ENCODE results near the gene OR5H2. TPM values are rescaled to one million over a fixed set of nuclear protein-coding genes. Genes with fewer than 3 reads are reported as not detected.

OR5H2 gene
- total RNA-seq, 2 donors from 2014 or later = not detected

GRCh38 chr3:98323425-98323824, 41.1 kb downstream of the OR5H2 start:
- no peak overlapping the region for H3K4me3 ChIP-seq
- no peak overlapping the region for H3K27ac ChIP-seq
- H3K27me3 ChIP-seq = no peaks in the 10 kb centered on the region
- no peak for DNase-seq
- H3K9ac ChIP-seq (ENCODE audit: low read depth in 2 of 2, low read length in 2 of 2) = no peak overlapping the region
- no peaks in the 10 kb centered on the region for H3K36me3 ChIP-seq
- no peaks in the 10 kb centered on the region for H3K9me3 ChIP-seq
- H3K4me1 ChIP-seq = no peaks in the 10 kb centered on the region
- intact Hi-C loops (cut with DNase I) = loop anchor here (10.0 kb wide), 1 partner anchor 529 kb away; no protein-coding TSS in a partner anchor
- TF ChIP-seq CTCF (IDR thresholded peaks at IDR 0.05) = no peak

DNA sequence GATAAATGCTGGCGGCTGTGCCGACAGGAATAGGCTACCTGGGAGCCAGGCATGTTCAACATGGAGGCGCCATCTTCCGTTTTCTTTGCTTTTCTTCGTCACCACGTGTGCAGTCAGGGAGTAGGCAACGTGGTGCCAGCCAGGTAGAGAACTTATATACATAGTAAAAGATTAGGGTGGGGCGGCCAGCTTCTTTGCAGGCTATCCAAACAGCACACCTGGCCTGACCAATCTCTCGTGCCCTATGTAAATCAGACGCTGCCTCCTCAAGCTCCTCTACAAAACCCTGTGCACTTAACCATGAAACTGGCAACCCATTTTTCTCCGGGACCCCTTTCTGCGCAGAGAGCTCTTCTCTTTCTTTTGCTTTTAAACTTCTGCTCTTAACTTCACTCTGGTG, 42.8 kb downstream of the OR5H2 start:
- H3K36me3 ChIP-seq = no peaks in the 10 kb centered on the region
- no peak overlapping the region for H3K4me3 ChIP-seq
- DNase-seq = peak; percentile 16
- no peaks in the 10 kb centered on the region for H3K9me3 ChIP-seq
- H3K9ac ChIP-seq (ENCODE audit: low read depth in 2 of 2, low read length in 2 of 2) = no peak overlapping the region
- no peak for TF ChIP-seq CTCF (IDR thresholded peaks at IDR 0.05)
- intact Hi-C loops (cut with DNase I) = loop anchor here (10.0 kb wide), 1 partner anchor 530 kb away; no protein-coding TSS in a partner anchor
- H3K4me1 ChIP-seq = no peaks in the 10 kb centered on the region
- no peak overlapping the region for H3K27ac ChIP-seq
- H3K27me3 ChIP-seq = no peaks in the 10 kb centered on the region

DNA sequence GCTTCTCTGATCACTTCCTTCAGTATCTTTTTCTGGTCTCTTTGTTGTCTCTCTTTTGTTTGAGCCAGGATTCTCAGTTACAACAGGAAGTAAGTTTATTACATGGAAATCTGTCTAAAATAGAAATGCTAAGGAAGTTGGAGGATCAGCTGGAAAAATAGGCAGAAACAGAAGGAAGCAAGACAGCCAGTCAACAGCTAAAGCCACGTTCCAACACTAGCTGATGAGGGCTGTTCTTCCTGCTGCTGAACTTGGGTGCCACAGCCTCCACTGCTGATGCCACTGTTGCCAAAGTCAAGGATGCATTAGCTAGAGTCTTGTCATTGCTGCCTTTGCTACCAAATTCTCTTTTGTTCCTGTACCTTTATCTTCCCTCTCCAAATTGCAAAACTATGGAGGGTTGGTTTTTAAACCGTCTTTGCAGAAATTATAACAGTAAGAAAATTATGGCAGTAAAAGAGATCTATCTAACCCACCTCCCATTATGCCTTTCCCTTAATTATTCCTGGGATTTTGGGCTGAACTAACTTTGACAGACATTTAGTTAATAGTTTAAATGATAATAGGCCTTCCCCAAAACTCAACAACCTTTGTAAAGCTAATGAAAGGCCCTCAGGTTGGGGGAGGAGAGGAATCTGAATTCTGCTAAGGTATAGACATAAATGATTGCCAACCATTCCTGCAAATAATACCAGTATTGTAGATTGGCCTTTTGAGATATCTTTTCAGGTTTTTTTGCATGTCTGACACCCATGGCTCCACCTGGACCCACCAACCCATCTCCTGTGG, 44.0 kb downstream of the OR5H2 start:
- intact Hi-C loops (cut with DNase I) = loop anchor here (10.0 kb wide), 1 partner anchor 531 kb away; no protein-coding TSS in a partner anchor
- Histone ChIP-seq H3K4me3 (no peak overlapping the region), H3K9ac (ENCODE audit: low read depth in 2 of 2, low read length in 2 of 2) (no peak overlapping the region), H3K27ac (no peak overlapping the region), H3K36me3 (no peaks in the 10 kb centered on the region), H3K27me3 (no peaks in the 10 kb centered on the region), H3K9me3 (no peaks in the 10 kb centered on the region), H3K4me1 (no peaks in the 10 kb centered on the region)
- no peak for DNase-seq
- TF ChIP-seq CTCF (IDR thresholded peaks at IDR 0.05) = no peak

GRCh38 chr3:98326945-98327344, 44.6 kb downstream of the OR5H2 start:
- TF ChIP-seq CTCF (IDR thresholded peaks at IDR 0.05) = no peak
- Histone ChIP-seq H3K4me1 (no peaks in the 10 kb centered on the region), H3K36me3 (no peaks in the 10 kb centered on the region), H3K27ac (no peak overlapping the region), H3K4me3 (no peak overlapping the region), H3K9me3 (no peaks in the 10 kb centered on the region), H3K9ac (ENCODE audit: low read depth in 2 of 2, low read length in 2 of 2) (no peak overlapping the region), H3K27me3 (no peaks in the 10 kb centered on the region)
- intact Hi-C loops (cut with DNase I) = loop anchor here (10.0 kb wide), 1 partner anchor 532 kb away; no protein-coding TSS in a partner anchor
- no peak for DNase-seq

DNA sequence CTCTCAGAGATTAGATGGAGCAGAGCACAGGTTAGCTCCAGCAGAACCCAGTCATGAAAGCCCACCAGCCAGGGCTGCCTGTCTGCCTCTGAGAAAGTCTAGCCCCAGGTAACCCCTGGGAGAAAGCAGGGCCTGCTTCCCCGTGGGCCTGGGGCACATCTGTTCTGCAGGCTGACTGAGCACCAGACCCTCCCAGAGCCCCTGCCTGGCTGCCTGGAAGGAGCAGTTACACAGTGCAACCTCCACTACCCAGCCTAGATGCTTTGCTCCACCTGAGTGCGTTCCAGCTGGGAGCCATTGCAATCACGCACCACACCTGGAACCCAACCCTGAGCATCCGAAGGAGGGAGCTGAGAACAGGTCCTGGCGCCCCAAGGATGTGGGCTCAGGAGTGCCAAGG, 46.6 kb downstream of the OR5H2 start:
- H3K36me3 ChIP-seq = no peaks in the 10 kb centered on the region
- H3K27ac ChIP-seq = no peak overlapping the region
- no peaks in the 10 kb centered on the region for H3K4me1 ChIP-seq
- intact Hi-C loops (cut with DNase I) = loop anchor here (2.0 to 10.0 kb wide), 2 partner anchors 290 to 534 kb away; no protein-coding TSS in a partner anchor
- H3K27me3 ChIP-seq = no peaks in the 10 kb centered on the region
- no peak overlapping the region for H3K4me3 ChIP-seq
- TF ChIP-seq CTCF (IDR thresholded peaks at IDR 0.05) = no peak
- no peaks in the 10 kb centered on the region for H3K9me3 ChIP-seq
- DNase-seq = no peak
- no peak overlapping the region for H3K9ac ChIP-seq (ENCODE audit: low read depth in 2 of 2, low read length in 2 of 2)
